Measurements from ENCODE around the gene KPNA4.
"Not testable (repeated sequence)": the region's sequence is repeated elsewhere in the genome, so short reads cannot be mapped to it uniquely, and the experiment has no call there.

Gene KPNA4

DNA sequence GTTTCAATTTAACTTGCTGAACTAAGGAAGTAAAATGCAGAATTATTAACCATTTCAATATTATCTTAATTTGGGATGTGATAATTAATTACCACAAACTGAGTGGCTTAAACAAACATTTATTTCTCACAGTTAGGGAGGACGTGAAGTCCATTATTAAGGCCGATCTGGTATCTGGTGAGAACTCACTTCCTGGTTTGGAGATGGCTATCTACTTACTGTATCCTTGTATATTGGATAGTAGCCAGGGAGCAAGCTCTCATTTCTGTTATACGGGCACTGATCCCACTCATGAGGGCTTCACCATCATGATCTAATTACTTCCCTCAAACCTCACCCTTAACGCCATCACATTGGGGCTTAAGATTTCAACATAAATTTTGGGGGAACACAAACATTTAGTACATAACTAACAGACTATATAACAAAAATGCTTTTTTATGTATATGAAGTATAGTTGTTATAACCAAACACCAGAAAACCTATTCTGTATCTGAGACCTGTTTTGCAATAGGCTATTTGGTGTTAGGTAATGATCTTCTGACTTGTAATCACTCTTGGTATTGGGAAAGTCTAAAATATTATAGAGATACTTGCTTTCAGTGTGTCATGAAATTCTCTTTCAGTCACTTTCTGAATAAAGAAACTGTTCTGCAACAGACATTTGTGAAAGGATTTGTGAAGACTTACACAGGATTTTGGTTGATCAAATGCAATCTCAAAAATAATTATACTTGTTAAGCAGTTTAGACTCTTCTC, 4.7 kb upstream of the KPNA4 start:
- DNase-seq, result peak; percentile 13

DNA sequence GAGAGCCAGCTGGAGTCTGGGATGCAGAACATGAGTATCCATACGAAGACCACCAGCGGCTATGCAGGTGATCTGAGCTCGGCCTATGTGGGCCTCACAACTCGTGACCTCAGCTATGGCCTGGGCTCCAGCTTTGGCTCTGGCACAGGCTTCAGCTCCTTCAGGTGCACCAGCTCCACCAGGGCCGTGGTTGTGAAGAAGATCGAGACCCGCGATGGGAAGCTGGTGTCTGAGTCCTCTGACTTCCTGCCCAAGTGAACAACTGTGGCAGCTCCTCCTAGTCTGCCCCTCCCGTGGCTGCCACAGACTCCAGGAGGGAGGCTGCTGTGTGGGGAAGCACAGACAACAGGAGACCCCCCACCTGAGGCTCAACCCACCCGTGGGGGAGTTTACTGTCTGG, 3.6 kb upstream of the KPNA4 start:
- DNase-seq, result no peak

DNA sequence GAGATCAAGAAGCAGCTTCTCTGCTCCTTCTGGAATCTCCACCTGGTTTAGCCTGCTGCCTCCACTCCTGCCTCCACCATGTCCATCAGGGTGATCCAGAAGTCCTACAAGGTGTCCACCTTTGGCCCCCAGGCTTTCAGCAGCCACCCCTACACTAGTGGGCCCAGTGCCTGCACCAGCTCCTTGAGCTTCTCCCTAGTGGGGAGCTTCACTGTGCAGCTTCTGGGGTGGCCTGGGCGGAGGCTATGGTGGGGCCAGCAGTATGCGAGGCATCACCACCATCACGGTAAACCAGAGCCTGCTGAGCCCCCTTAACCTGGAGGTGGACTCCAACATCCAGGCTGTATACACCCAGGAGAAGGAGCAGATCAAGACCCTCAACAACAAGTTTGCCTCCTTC, 2.4 kb upstream of the KPNA4 start:
- DNase-seq, result no peak

DNA sequence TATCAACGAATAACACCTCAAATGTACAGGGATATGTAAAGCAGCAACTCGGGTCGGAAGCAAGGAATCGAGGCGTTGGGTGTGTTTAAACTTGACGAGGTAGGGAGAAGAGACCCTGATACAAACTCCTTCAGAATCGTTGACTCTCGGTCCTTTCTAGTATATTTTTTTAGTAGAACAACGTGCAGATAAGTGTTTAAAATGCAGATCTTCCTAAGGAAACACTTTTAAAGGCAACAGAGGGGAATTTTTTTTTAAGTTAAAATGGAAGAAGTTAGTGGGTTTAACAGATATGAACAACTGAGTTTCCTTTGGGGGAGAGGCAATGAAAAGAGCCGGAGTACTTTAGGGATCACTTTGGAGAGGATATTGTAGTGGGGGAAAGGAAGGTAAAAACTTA, 1.1 kb upstream of the KPNA4 start:
- no peak for DNase-seq

DNA sequence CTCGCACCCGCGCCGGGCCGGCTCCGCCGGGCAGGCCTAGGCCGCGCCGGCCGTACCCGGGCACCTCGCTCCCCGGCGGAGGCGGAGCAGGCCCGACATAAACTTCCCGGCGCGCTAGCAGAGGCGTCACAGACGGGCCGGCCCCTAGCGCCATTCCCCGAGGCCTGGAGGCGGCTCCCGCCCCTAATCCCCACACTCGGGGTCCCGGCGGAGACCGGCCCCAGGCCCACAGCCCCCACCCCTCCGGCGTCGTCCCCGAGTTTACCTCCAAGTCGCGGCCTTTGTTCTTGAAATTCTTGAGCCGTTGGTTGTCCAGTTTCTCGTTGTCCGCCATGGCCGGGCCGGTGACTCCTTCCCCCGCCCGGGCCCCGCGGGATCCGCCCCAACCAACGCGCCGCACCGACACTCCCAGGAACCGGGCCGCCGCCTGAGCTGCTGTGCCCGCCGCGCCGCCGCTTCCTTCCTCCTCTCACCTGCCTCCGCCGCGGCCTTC, 376 bp downstream of the KPNA4 start:
- peak; percentile 63 for DNase-seq

DNA sequence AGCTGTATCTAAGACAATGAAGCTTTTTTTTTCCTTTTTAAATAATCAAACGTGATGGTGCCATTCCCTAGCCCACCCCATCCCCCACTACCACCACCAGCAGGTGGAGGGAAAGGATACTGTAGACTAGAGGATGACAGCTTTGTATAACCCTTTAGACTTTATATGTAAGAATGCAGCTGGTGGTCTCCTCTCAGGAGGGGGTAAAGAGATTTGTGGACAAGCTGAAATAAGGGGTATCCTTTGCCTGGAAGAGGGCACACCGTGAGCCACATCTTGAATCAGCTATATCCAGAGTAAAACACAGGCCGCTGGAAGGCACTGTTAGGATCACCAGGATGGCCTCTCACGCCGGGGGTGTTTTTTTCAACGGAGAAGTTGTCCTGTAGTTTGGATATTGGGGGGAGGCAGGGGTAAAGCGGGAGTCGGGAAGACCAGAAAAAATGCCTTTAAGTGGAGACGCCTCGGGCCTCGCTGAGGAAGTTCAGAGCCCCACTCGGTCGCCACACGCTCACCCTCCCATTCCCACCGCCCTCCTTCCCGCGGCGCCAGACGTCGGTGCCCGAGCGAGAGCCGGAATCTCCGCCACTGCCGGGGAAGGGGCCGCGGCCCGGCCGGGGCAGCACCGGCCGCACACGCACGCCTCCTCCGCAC, 986 bp downstream of the KPNA4 start:
- DNase-seq, result peak; percentile 60

DNA sequence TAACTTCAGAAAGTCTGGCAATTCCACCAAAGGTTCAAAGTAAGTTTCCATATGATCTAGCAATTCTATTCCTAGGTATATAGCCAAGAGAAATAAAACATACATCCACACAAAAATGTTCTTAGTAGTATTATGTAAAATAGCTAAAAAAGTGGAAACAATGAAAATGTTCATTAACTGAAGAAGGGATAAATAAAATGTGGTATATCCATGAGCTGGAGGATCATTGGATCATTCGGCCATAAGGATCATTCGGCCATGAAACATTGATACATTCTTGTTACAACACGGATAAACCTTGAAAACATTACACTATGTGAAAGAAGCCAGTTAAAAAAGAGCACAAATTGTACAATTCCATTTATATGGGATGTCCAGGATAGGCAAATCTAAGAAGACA, 2.4 kb downstream of the KPNA4 start:
- DNase-seq, result no peak

DNA sequence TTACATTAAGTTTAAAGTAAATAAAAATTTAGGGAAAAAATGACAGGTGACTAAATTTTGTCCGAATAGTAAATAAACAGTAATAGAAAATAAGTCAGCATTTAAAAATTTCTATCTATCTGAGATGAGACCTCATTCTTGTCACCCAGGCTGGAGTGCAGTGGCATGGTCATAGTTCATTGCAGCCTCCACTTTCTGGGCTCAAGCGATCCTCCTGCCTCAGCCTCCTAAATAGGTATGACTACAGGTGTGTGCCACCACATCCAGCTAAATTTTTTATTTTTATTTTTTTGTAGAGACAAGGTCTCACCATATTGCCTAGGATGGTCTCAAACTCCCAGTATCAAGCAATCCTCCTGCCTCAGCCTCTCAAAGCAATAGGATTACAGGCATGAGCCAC, 7.8 kb downstream of the KPNA4 start:
- no peak for DNase-seq

DNA sequence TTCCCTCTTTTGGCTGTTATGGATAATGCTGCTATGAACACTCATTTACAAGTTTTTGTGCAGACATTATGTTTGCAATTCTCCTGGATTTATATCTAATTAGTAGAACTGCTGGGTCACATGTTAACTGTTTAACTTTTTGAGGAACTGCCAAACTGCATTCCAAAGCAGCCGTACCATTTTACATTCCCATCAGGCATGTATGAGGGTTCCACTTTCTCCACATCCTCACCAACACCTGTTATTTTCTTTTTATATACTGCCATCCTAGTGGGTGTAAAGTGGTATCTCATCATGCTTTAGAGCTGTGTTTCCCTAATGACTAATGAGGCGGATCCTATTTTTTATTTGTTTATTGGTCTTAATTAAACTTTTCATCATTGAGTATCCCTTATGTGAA, 9.2 kb downstream of the KPNA4 start:
- DNase-seq, result no peak

DNA sequence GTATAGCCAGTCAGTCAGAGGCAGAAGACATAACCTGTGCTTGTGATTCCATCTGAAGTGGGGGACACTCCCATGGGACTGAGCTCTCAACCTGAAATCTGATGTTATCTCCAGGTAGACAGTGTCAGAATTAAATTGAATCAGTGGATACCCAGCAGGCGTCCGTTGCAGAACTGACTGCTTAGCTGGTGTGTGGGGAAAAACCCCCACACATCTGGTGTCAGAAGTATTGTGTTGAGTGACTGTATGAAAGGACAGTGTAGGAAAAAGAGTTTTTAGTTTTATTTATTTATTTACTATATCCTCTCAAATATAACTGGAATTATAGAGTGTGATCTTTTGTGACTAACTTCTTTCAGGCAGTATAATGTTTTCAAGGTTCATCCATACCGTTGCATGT, 10.4 kb downstream of the KPNA4 start:
- DNase-seq, result no peak

DNA sequence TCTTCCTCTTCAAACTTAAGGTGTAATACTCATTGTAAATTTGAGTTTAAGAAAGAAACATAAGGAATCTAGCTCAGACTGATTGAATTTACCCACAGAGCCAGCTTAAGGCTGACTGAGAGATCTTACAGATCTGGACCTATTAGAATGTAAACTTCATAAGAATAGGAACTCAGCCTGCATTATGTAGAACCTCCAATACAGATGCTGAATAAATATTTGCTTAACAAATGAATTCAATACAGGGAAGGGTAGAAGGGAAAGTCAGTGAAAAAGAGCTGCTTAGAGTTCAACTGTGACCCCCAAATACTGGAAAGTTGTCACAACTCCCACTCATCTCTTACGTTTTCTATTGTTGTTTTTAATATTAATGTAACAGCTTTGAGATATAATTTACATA, 11.5 kb downstream of the KPNA4 start:
- DNase-seq, result no peak

DNA sequence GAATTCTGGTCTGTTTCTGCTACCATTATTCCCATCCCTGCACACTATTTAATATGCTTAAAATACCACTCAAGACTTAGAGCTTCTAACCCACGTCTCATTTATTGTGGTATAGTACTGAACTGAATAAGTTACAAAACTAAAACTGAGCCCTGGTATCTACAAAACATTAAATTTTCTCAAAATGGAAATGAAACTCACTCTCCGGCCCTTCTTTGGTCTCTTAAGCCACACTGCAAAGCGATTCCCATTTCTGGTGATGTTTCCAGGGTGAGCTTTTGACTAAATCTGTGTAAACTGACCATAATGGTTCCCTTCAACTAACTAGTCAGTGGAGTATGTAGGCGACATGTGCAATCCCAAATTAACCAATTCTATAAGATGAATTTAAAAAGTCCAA, 18.6 kb downstream of the KPNA4 start:
- DNase-seq, result no peak

DNA sequence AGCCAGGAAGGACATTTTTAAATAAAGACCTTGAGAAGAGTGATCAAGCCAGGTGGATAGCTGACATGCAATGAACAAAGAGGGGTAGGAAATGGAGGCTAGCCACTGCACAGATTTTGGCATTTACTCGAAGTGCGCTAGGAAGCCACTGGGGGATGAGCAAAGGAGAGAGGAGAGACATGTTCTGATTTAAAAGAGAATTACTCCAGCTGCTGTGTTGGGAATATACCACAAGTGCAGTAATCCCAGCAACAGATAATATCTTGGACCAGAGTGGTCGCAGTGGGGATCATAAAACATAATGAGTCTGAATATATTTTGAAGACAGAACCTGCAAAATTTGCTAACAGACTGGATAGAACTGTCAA, 19.9 kb downstream of the KPNA4 start:
- no peak for DNase-seq

DNA sequence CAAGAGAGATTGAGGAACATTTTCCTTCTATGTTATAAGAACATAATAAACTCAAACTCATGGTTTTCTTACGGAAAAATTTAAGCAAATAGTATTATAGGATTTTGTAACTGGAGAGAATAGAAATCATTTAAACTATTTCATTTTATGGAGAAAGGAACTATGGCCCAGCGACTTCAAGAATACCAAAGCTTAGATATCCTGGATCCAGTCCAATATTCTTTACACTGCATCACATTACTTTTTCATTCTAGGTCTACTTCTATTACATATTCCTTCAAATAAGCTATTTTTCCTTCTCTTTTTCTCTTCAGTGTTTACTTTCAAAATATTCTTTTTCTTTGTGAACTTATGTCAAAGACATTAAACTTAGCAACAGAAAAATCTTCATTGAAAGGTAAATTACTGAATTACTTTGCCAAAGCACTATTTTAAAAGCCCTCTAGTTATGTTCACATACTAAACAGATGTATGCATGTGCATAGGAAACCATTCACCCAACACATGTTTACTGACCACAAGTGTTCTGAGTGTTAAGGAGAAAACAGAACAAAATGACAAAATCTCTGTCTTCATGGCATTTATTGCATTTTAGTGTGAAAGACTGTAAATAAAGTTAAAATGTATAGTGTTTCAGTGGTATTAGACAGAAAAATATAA, 20.4 kb downstream of the KPNA4 start:
- no peak for DNase-seq

DNA sequence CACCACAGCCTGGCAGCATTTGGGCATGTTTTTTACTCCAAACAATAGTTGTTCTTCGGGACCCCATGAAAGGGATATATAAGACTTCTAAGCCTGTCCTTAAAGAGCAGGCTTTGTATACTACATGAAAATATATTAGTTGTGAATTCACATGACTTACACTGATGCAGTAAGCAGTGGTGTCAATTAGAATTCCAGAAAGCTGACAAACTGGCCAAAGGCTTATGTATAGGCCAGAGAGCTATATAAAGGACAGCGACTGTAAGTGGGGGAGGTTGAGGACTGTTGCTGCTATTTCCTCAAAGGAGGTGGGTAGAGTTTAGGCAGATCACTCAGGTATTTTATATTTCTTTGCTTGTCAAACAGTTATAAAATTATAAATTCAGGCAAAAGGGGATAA, 24.8 kb downstream of the KPNA4 start:
- DNase-seq, result no peak

DNA sequence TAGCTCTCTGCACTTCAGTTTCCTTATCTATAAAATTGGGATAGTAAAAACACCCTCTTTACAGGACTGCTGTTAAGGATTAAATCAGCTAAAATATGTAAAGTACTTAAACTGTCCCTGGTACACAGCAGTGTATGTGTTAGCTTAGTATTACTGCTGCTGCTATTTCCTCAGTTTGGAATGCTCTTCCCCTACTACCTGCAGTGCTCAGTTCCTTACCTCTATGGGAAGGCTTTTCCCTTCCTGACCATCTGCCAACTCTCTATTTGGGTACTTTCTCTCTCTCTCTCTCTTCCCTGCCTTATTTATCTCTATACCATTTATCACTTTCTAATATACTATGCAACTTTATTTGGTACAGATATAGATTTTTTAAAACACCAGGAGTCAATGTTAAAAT, 26.5 kb downstream of the KPNA4 start:
- no peak for DNase-seq

DNA sequence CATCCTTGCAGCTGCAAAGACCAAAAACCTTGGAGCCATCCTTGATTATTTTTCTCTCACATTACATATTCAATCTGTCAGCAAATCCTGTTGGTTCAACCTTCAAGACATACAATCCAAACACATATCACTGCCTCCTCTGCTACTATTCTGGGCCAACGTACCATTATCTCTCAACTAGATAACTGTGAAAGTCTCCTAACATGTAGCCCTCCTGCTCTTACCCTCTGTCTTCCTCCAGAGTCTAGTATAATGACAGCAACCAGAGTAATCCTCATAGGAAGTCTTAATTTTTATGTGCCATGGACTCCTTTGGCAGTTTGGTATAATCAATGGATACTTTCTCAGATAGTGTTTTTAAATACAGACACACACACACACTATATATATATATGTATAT, 27.6 kb downstream of the KPNA4 start:
- DNase-seq, result no peak

DNA sequence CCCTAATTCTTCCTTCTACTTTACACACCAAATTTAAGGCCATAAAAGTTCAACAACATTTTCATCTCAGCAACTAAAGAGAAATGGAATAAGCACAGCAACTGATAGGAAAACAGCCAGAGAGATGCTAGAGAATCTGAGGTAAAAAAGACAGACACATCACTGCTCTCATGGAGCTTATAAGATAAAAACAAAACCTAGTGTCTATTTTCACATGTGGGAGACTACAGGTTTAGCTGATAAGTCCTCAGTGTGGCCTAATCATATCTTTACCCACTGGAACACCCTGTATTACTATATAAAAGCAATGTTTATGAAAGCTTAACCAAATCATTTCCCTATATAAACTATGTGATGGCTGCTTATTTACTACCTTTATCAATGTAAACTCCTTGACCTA, 33.0 kb downstream of the KPNA4 start:
- DNase-seq, result no peak

DNA sequence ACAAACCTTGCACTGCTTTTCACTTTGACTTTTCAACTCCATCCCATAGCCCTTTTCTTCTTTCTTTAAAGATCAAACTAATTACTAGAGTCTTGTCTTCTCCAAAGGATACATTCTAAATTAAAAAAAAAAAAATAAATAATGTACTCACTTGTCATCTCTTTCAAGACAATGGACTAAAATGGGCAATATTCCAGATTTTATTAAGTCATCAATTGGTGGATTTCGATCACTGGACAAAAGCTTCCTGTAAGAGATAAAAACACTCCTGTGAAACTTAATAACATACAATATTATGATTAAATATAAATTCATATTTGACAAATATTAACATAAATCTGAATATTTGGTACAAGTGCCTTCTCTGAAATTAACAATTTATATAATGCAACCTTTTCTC, 34.1 kb downstream of the KPNA4 start:
- DNase-seq, result no peak

DNA sequence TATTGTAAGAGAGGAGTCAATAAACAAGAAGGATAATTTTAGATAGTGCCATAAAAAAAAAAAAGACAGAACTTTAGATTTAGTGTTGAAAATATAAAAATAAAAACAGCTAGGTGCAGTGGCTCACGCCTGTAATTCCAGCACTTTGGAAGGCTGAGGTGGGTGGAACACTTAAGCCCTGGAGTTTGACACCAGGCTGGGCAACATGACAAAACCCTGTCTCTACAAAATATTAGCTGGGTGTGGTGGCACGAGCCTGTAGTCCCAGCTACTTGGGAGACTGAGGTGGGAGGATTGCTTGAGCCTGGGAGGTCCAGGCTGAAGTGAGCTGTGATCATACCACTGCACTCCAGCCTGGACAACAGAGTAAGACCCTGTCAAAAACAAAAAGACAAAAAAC, 49.0 kb downstream of the KPNA4 start:
- not testable (repeated sequence) for DNase-seq

DNA sequence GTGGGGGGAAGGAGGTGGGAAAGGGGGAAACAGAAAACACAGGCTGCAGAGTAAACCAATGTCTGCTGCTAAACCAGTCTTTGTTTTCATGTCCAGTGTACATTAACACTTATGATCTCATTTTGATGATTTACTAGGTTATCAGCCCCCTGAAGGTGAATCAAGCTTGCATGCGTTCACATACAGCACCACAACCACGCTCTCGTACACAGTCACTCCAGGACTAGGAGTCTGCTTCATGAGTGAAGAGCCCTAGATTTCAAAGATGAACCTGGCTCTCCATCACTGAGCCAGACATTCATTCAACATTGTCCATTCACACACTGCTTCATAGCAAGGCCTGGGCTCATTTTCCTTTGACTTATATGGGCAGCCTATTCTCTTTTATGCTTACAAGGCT, 64.0 kb downstream of the KPNA4 start:
- DNase-seq, result no peak

DNA sequence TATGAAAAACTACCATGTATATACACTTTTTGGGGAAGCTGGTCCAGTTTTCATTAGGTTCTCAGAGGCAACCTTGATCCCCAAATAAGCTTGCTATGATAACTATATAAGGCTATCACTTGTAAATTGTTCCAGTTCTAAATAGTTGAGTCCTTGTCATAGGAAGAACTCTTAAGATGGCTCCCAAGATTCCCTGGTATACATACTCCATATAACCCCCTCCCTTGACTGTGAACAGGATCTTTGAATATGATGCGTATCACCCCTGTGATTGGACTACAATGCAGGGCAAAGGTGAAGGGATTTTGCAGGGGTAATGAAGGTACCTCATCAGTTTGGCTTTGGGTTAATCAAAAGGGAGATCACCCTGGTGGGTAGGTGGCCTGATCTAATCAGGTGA, 67.2 kb downstream of the KPNA4 start:
- DNase-seq, result no peak

DNA sequence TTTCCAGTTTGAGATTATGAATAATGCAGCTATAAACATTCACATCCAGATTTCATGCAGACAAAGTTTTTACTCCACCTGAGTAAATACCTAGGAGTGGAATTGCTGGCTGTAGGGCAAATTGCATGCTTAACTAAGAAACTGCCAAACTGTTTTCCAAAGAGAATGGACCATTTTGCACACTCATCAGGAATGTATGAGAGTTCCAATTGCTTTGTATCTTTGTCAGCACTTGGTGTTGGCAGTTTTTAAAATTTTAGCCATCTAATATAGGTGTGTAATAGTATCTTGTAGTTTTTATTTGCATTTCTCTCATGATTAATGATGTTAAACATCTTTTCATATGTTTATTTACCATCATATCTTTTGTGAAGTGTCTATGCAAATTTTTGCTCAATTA, 75.2 kb downstream of the KPNA4 start:
- no peak for DNase-seq

DNA sequence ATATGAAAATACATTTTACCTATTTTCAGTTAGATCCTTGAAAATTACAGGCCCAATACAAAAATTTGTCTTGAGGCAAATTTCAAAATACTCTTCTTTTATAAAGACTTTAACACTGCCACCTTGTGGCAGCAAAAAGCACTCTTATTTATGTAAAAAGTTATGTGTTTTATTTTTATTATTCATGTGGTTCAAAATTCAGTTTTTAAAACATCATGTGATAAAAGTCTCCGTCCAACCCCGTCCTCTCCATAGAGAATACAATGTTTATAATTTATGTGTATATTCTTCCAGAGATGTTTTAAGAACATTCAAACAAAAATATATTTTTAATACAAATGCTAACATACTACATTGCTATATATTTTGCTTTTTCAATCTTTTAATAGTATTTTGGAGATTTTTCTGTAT, 78.9 kb downstream of the KPNA4 start:
- DNase-seq, result peak; percentile 65
